ENCODE data around the gene IL17F. TPM values are rescaled to one million over a fixed set of nuclear protein-coding genes. Genes with fewer than 3 reads are reported as not detected.

IL17F gene
- total and polyA plus RNA-seq, 2 of the 8 experiments (the other 6 are each of a cell fraction or from before 2014, with no cell fraction given) = 0.08 TPM; not detected in 1

GRCh38 chr6:52209770-52210169, 34.5 kb downstream of the IL17F start:
- no peak overlapping the region for H3K4me3 ChIP-seq (ENCODE audit: extremely low read depth in 1 of 4, insufficient read depth in 2 of 4, low read depth in 3 of 4, low read length in 4 of 4)
- no peak for DNase-seq (ENCODE audit: low read depth in 1 of 2, low spot score in 2 of 2)
- H3K23me2 ChIP-seq (ENCODE audit: low read depth, low read length) = no peaks in the 10 kb centered on the region; the same call in 1 of the 2 replicates
- H3K27ac ChIP-seq (ENCODE audit: low read depth, low read length) = no peak overlapping the region
- no peaks in the 10 kb centered on the region for H4K20me1 ChIP-seq (replicated peaks in 1 of 2; ENCODE audit: control insufficient read depth in 1 of 2, insufficient read depth in 2 of 2, low read length in 2 of 2)
- H3K4me2 ChIP-seq (ENCODE audit: insufficient read depth in 1 of 2, low read depth in 2 of 2, low read length in 2 of 2) = no peak overlapping the region
- no peak overlapping the region for H4K5ac ChIP-seq (ENCODE audit: insufficient read length, low read depth, low read length)
- no peak overlapping the region for H2AFZ ChIP-seq (ENCODE audit: low read length)
- no peak overlapping the region for H3K56ac ChIP-seq (replicated peaks; ENCODE audit: insufficient read length, low read depth, low read length)
- no peaks in the 10 kb centered on the region for H3K27me3 ChIP-seq (replicated peaks in 1 of 4; ENCODE audit: control insufficient read depth in 3 of 4, extremely low read depth in 1 of 4, insufficient read depth in 3 of 4, low read length in 3 of 4)
- H3K14ac ChIP-seq (ENCODE audit: insufficient read length) = no peak overlapping the region
- H3K23ac ChIP-seq (ENCODE audit: insufficient read length) = no peak overlapping the region
- no peak overlapping the region for H3K4ac ChIP-seq (replicated peaks; ENCODE audit: insufficient read length, low read depth, low read length)
- TF ChIP-seq JUND (IDR thresholded peaks at IDR 0.05; ENCODE audit: low read length) = no peak
- no peak for TF ChIP-seq RNF2 (IDR thresholded peaks at IDR 0.05; ENCODE audit: borderline replicate concordance, low read depth, low read length, missing control alignments, poor library complexity, severe bottlenecking)
- ChIA-PET CTCF (ENCODE audit: partially characterized antibody) (interaction anchor here (0.7 to 3.3 kb wide), 2 partner anchors 25 to 139 kb away, joined by 3 to 18 read pairs; no protein-coding TSS in a partner anchor), POLR2A (ENCODE audit: partially characterized antibody) (no interaction called here)
- no peak for FAIRE-seq
- H3K9ac ChIP-seq (replicated peaks in 1 of 4; ENCODE audit: extremely low read depth in 1 of 4, low read depth in 3 of 4, low read length in 3 of 4) = no peak overlapping the region
- H3K4me1 ChIP-seq (replicated peaks in 1 of 4; ENCODE audit: control insufficient read depth in 3 of 4, insufficient read depth in 4 of 4, low read length in 3 of 4) = no peaks in the 10 kb centered on the region
- H3K36me3 ChIP-seq (ENCODE audit: control insufficient read depth in 2 of 4, insufficient read depth in 4 of 4, low read length in 3 of 4) = no peaks in the 10 kb centered on the region
- no peaks in the 10 kb centered on the region for H3K79me2 ChIP-seq (ENCODE audit: control insufficient read depth in 1 of 2, insufficient read depth in 2 of 2, low read length in 2 of 2)
- WGBS, 2 experiments (ENCODE audit: extremely low coverage in 1 of 2, insufficient coverage in 1 of 2, insufficient read length in 1 of 2, insufficient replicate concordance in 2 of 2, low coverage in 1 of 2, low lambda C conversion rate in 2 of 2, missing lambda C conversion rate in 1 of 2) = 81% methylated on average over 2 of the region's 2 CpGs; no CpG with 5 or more reads in 1 of the 2 experiments
- H2BK120ac ChIP-seq (replicated peaks; ENCODE audit: low read depth, low read length) = no peak overlapping the region
- no peak overlapping the region for H2BK15ac ChIP-seq (ENCODE audit: low read length)
- no peak overlapping the region for H2AK5ac ChIP-seq (ENCODE audit: low read depth, low read length)
- H3K79me1 ChIP-seq (ENCODE audit: low read depth, low read length) = no peaks in the 10 kb centered on the region
- H3K9me3 ChIP-seq (ENCODE audit: insufficient read depth in 2 of 2, low read depth in 1 of 2, low read length in 1 of 2) = no peaks in the 10 kb centered on the region
- H2BK5ac ChIP-seq (ENCODE audit: low read depth, low read length) = no peak overlapping the region
- H4K8ac ChIP-seq (ENCODE audit: extremely low read depth, insufficient read depth, low read length) = no peak overlapping the region
- no peak overlapping the region for H4K91ac ChIP-seq (replicated peaks; ENCODE audit: insufficient read length, low read length)
- no peak overlapping the region for H2BK12ac ChIP-seq (ENCODE audit: low read depth, low read length)
- no peak overlapping the region for H2BK20ac ChIP-seq (ENCODE audit: low read length)
- no peak overlapping the region for H3K18ac ChIP-seq (ENCODE audit: extremely low read depth, low read length)
